Adrenal gland (tissue), 5 donors: Measurements from ENCODE around the gene PTCH2.

Experiments used
- POLR2A ChIP-seq, 2 donors: fragments of 450-650 bp; IDR thresholded peaks; one replicate each; pipeline ENCODE4 v1.6.1; 2017; ENCODE audit warnings: antibody characterized with exemption in 2 of 2, mild to moderate bottlenecking in 2 of 2, moderate library complexity in 1 of 2
- TF ChIP-seq, protein P1 (sequence below), 6 experiments: fragments of 450-650 bp in 4 of 6; fragments of 200-600 bp in 2 of 6; sonication (generic) in 1 of 6; IDR thresholded peaks; 1 replicate in 5 of 6; 2 replicates in 1 of 6; pipeline versions ENCODE4 v1.5.1 to v1.8.0; 2016 to 2021; ENCODE audit warnings: antibody characterized with exemption in 6 of 6, mild to moderate bottlenecking in 2 of 6, moderate library complexity in 1 of 6
- donor health status: DM: no; HTN: no; CAD: no.

DNA sequence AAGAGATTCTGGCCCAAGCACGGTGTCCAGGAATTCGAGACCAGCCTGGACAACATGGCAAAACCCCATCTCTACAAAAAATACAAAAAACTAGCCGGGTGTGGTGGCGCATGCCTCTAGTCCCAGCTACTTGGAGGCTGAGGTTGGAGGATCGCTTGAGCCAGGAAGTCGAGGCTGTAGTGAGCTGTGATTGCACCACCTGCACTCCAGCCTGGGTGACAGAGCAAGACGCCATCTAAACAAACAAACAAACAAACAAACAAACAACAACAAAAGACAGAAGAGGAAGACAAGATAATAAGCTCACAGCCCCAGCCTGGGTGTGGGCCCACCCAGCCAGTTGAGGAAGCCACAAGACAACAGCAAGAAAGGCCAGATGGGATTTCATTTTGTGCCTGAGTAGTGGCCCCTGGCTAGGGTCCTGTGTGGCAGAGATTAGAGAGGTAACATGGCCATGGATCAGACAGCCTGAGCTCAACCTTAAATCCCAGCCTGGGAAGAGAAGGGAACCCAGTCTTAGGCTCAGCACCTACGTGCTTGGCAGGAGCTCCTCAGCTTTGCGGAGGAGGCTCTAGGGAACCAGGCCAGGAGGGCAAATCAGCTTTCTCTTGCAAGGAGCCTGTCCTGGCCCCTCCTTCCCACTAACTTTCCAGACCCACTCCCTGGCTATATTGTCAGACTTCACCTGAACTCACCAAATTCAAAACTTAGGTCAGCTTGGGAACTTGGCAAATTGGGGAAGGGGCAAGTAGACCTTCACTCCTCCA is 50.1 kb downstream of the PTCH2 start:
- TF ChIP-seq, protein P1, sequence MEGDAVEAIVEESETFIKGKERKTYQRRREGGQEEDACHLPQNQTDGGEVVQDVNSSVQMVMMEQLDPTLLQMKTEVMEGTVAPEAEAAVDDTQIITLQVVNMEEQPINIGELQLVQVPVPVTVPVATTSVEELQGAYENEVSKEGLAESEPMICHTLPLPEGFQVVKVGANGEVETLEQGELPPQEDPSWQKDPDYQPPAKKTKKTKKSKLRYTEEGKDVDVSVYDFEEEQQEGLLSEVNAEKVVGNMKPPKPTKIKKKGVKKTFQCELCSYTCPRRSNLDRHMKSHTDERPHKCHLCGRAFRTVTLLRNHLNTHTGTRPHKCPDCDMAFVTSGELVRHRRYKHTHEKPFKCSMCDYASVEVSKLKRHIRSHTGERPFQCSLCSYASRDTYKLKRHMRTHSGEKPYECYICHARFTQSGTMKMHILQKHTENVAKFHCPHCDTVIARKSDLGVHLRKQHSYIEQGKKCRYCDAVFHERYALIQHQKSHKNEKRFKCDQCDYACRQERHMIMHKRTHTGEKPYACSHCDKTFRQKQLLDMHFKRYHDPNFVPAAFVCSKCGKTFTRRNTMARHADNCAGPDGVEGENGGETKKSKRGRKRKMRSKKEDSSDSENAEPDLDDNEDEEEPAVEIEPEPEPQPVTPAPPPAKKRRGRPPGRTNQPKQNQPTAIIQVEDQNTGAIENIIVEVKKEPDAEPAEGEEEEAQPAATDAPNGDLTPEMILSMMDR (IDR thresholded peaks at IDR 0.05): no peak
- no peak for TF ChIP-seq POLR2A (IDR thresholded peaks at IDR 0.05)
